ENCODE results near the gene OR12D1.
A peak's percentile ranks its signal among the peaks of the same experiment; 100 is the strongest.
"Not testable (repeated sequence)": the region's sequence is repeated elsewhere in the genome, so short reads cannot be mapped to it uniquely, and the experiment has no call there.

OR12D1 gene

GRCh38 chr6:29414588-29414987, at the start of gene OR12D1:
Gene OR12D1, plus strand, starts transcription at chr6:29414928.
- DNase-seq: peak in 1 of 2 experiments; percentile 0

- DNase-seq: no peak
These were observed 46.0 kb upstream of the OR12D1 start, which contains the start of gene OR5V1 for GRCh38 chr6:29368765-29369164. Gene OR5V1, minus strand, starts transcription at chr6:29368865. Its CDS starts 12,670 bp downstream, at chr6:29356195.

DNA sequence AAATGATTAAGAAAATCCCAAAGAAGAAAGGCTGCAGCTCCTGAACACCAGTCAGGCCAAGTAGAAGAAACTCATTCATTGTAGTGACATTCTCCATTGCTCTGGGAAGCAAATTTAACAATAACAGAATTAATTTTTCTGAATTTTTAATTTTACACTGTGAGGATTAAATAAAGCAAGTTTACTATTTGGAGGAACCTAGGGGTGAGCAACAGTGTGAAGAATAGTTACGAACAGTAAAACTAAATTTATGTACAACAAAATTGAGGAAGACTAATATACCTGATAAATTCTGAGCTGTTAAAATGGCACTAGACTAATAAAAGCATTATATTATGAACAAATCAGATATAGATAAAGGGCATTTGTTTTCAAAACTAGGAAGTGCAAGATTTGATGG, 39.5 kb upstream of the OR12D1 start, which contains the start of gene OR12D3:
TSS of gene OR12D3 (minus strand) at position 101 of the 400 bp plus-strand sequence. CDS start at position 97, 4 bp downstream.
- no peak for DNase-seq

DNA sequence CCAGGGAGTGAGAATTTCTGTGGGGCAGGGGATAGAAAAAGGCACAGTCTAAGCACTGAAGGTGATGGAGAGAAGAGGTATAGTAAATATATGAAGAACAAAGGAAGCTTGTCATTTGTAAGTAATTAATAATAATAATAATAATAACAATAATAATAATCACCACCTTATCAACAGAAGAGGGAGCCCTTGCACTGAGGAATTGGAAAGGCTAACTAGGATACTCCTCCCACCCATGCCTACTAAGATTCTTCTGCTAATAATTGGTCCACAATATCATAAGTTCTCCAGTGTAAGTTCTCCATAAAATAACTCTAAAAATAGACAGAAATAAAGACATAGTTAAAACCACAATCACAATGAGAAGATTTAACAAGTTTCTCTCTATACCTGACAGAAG, 38.7 kb upstream of the OR12D1 start:
- DNase-seq: no peak

GRCh38 chr6:29388533-29388932, 26.2 kb upstream of the OR12D1 start:
- no peak for DNase-seq

- no peak for DNase-seq
These were observed 19.4 kb upstream of the OR12D1 start, which contains the start of gene OR12D2 for GRCh38 chr6:29395331-29395730. Gene OR12D2, plus strand, starts transcription at chr6:29395631. Its CDS starts 1,069 bp downstream, at chr6:29396700.

DNA sequence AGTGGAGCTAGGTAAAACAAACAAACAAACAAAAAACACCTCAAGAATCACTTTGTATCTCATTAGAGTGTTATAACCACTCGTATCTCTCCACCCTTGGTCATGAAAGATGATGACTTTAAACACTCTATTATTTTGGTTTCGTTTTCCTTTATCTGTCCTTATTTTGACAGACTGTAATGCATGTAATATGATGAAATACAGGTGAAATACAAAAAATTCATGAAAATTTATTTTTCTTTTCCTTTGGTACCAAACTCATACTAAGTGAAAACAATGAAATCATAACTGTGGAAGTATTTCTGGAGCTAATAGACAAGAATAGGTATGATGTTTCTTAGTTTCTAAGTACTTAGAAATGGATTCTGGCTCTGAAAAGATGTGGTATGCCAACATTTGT, 15.2 kb upstream of the OR12D1 start:
- DNase-seq: no peak

DNA sequence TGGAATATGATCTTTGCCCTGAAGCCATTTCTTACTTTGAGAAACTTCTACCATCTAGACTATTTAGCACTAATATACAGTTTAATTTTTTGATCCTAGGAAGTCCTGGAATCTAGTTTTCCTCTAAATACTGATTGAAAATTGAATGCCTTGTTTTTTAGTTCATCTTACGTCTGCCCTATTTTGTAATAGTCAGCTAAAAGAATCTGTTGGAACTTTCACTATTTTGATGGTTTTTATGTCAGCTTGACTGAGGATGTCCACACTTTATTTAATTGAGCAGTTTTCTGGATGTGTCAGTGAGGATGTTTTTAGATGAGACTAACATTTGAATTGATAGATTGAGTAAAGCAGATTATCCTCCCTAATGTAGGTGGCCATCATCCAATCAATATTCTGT, 10.9 kb upstream of the OR12D1 start:
- DNase-seq: no peak

- DNase-seq: no peak
These were observed 4.8 kb downstream of the OR12D1 start for GRCh38 chr6:29419516-29419915.

DNA sequence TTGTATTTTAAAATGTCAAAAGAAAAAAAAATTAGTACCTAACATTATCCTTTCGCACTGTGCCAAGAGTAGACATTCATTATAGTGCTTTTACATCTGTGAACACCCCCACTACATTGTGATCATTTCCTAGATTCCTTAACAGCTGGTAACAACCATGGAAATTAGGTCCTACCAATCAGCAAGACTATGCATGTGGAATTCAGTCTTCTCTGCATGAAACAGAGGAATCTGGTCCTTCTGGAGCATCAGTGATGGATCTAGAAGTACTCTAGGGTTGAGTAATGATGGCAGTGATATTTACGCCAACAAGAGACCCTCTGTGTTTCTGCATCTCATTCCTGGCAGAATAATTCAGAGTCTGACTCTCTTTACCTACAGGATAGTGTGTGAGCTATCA, 9.4 kb downstream of the OR12D1 start:
- no peak for DNase-seq

- no peak for DNase-seq
These were observed 9.8 kb downstream of the OR12D1 start for GRCh38 chr6:29424575-29424974.

- DNase-seq: no peak
These were observed 10.3 kb downstream of the OR12D1 start for GRCh38 chr6:29425075-29425474.

DNA sequence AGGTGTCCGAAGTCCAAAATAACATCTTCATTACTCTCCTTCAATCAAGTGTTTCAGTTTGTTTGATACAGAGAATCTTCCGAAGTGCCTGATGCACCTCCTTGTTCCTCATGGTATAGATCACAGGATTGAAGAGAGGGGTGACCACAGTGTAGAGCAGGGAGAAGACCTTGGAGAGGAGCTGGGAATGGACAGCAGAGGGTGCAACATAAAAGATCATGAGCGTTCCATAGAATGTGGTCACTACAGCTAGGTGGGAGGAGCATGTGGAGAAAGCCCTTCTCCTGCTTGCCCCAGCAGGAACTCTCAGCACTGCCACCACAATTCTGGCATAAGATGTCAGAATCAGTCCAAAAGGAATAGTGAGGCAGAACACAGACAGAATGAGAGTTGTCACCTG, 11.9 kb downstream of the OR12D1 start:
- DNase-seq: no peak

DNA sequence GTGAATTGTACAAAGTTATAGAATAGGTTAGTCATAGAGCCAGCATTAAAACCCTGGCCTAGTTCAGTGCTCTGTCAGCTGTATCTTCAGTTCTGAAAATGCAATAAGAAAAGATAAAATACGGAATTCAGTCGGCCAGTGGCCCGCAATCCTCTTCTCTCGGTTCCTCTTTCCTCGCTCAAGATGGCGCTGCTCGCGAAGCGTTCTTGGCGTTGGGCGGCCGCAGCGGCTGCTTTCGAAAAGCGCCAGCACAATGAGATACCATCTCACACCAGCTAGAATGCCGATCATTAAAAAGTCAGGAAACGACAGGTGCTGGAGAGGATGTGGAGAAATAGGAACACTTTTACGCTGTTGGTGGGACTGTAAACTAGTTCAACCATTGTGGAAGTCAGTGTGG, 22.0 kb downstream of the OR12D1 start:
- not testable (repeated sequence) for DNase-seq

- DNase-seq: no peak
These were observed 24.3 kb downstream of the OR12D1 start, which contains the start of gene OR10C1 for GRCh38 chr6:29439006-29439405. Gene OR10C1, plus strand, starts transcription at chr6:29439306. Its CDS starts 710 bp downstream, at chr6:29440016.

- DNase-seq: no peak
These were observed 28.0 kb downstream of the OR12D1 start for GRCh38 chr6:29442719-29443118.

- not testable (repeated sequence) for DNase-seq
These were observed 29.3 kb downstream of the OR12D1 start for GRCh38 chr6:29444031-29444430.

GRCh38 chr6:29447670-29448069, 32.9 kb downstream of the OR12D1 start:
- no peak for DNase-seq

DNA sequence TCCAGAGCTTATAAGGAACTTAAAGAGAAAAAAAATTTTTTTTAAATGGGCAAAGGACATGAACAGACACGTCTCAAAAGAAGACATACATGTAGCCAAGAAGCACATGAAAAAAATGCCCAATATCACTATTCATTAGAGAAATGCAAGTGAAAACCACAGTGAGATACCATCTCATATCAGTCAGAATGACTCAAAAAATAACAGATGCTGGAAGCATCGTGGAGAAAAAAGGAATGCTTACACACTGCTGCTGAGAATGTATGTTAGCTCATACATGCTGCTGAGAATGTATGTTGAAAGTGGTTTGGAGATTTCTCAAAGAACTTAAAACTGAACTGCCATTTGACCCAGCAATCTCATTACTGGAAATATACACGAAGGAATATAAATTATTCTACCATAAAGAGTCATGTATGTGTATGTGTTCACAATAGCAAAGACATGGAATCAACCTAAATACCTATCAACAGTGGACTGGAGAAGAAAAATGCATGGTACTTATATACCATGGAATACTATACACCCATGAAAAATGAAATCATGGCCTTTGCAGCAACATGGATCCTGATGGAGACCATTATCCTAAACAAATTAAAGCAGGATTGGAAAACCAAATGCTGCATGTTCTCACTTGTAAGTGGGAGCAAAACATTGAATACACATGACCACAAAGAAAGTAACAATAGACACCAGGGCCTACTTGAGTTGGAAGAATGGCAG, 36.9 kb downstream of the OR12D1 start:
- no peak for DNase-seq

GRCh38 chr6:29456971-29457370, 42.2 kb downstream of the OR12D1 start, which contains the start of the genes OR11A1 and OR2H1:
Gene OR11A1, minus strand, starts transcription at chr6:29457071. Its CDS starts 29,430 bp downstream, at chr6:29427641.
Gene OR2H1, plus strand, starts transcription at chr6:29457155. Its CDS starts 4,615 bp downstream, at chr6:29461770.
- no peak for DNase-seq

DNA sequence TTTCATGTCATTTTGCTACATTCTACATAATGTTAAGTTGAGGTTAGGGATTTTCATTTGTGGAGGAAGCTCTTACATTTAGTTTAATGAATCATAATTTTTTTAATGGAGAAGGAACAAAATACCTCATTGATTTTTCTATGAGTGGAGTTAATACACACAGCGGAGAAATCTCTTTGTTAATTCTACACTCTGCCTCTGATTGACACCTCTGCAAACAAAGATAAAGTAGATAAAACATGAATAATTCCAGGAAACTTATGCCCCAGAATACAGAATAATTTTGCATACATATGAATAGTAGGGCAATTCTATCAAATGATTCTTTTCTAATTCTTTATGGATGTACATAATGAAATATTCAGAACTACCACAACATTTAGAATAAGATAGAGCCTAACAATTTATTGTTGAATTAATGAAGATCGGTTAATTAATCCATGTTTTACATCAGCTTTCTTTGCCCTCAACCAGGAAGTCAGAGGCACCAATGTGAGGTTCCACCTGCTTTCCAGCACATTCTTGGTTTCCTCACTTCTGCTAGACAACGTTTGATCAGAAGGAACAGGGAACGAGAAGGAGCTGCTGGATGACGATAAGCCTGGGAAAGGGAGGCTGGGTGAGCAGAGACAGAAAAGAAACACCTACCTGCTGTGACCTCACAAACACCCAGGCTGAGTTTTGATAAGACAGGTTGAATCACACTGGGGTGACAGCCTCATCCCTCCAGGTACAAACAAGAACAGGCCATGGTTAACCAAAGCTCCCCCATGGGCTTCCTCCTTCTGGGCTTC, 46.5 kb downstream of the OR12D1 start:
- no peak for DNase-seq

- DNase-seq: no peak
These were observed 47.3 kb downstream of the OR12D1 start for GRCh38 chr6:29462022-29462421.

DNA sequence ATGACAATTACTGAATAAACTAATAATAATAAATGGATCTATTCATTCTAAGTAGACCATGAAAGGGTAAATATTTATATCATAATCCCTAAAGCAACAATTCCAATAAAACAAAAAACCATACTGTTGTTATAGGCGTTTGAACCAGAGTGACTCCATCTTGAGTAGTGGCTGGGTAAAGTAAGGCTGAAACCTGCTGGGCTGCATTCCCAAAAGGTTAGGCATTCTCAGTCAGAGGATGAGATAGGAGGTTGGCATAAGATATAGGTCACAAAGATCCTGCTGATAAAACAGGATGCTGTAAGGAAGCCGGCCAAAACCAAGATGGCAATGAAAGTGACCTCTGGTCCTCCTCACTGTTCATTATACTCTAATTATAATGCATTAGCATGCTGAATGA, 50.6 kb downstream of the OR12D1 start:
- no peak for DNase-seq

DNA sequence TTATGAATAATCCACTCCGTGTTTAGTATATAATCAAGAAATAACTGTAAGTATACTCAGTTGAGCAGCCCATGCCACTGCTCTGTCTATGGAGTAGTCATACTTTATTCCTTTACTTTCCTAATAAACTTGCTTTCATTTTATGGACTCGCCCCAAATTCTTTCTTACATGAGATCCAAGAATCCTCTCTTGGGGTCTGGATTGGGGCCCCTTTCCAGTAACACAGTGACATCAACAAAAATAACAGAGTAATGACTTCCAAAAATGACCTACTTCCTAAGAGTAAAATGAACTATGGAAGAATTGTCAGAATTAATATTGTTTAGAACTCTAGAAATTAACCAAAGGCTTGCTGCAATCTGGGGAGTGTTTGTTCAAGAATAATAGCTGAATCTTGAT, 51.1 kb downstream of the OR12D1 start:
- DNase-seq: no peak

Measured in NCI-H526 (cell line).